GM21723 (cell line): ENCODE data around the gene DLGAP1.
"Not testable (repeated sequence)": the region's sequence is repeated elsewhere in the genome, so short reads cannot be mapped to it uniquely, and the experiment has no call there.

Experiments
- ATAC-seq: cut with Tn5 transposase; IDR thresholded peaks from one replicate; pipeline ENCODE4 v1.9.1; 2021; ENCODE audit warnings: mild to moderate bottlenecking, moderate library complexity; ENCODE audit not compliant: unreplicated experiment

Gene DLGAP1

GRCh38 chr18:3652380-3653262 is 802.5 kb downstream of the DLGAP1 start:
- ATAC-seq = no peak

GRCh38 chr18:3651266-3651665 is 803.8 kb downstream of the DLGAP1 start:
- no peak for ATAC-seq

GRCh38 chr18:3650521-3651042 is 804.5 kb downstream of the DLGAP1 start:
- ATAC-seq = not testable (repeated sequence)

GRCh38 chr18:3649633-3650426 is 805.3 kb downstream of the DLGAP1 start:
- no peak for ATAC-seq

GRCh38 chr18:3649135-3649632 is 805.9 kb downstream of the DLGAP1 start:
- no peak for ATAC-seq

- no peak for ATAC-seq
Measured at GRCh38 chr18:3648641-3649040, 806.5 kb downstream of the DLGAP1 start.

- ATAC-seq = no peak
Measured at GRCh38 chr18:3648200-3648599, 806.9 kb downstream of the DLGAP1 start.

- ATAC-seq = no peak
Measured at GRCh38 chr18:3647636-3648035, 807.5 kb downstream of the DLGAP1 start.

GRCh38 chr18:3645384-3646156 is 809.5 kb downstream of the DLGAP1 start:
- ATAC-seq = no peak

GRCh38 chr18:3634250-3634939 is 820.7 kb downstream of the DLGAP1 start:
- ATAC-seq = no peak

GRCh38 chr18:3631887-3632286 is 823.2 kb downstream of the DLGAP1 start:
- ATAC-seq = no peak

GRCh38 chr18:3626929-3627458 is 828.1 kb downstream of the DLGAP1 start:
- no peak for ATAC-seq

GRCh38 chr18:3625742-3626091 is 829.4 kb downstream of the DLGAP1 start:
- no peak for ATAC-seq

- no peak for ATAC-seq
Measured at GRCh38 chr18:3624935-3625741, 830.0 kb downstream of the DLGAP1 start.

GRCh38 chr18:3624546-3624934 is 830.6 kb downstream of the DLGAP1 start:
- ATAC-seq = no peak

GRCh38 chr18:3623769-3624545 is 831.1 kb downstream of the DLGAP1 start:
- no peak for ATAC-seq

GRCh38 chr18:3620146-3621119 is 834.7 kb downstream of the DLGAP1 start:
- no peak for ATAC-seq
